Posterior vena cava (tissue), 2 donors: ENCODE data around the gene DUS3L. TPM values are rescaled to one million over a fixed set of nuclear protein-coding genes. Genes with fewer than 3 reads are reported as not detected.

Experiments
- DNase-seq: peaks from one replicate; pipeline ENCODE4 v3.0.0-alpha.2; 2020; ENCODE audit warnings: low spot score
- intact Hi-C, 2 donors: fragments of 100-400 bp; cut with DNase I; formaldehyde crosslinking; loops; one replicate each; pipeline versions ENCODE4 v1.14.1 to v1.14.2; 2022 to 2023
- long read RNA-seq, 2 donors: library from polyadenylated mRNA; unstranded; transcript quantifications; one replicate each; pipeline ENCODE4 v2.0.0, GENCODE V29; 2020 to 2021
- total RNA-seq, 2 donors: library from RNA; stranded (reverse); fragmentation: NEBNext Ultra II Directional; extraction: Animal tissue kit (Norgen Biotek cat#: 25700); gene quantifications; one replicate each; pipeline ENCODE4 v1.2.1, GENCODE V29; 2021
- donor health status: DM: yes; HTN: yes; CAD: no.
- donor health status: DM: yes; HTN: yes; CAD: no.

The DUS3L gene
- total RNA-seq: 10 to 100 TPM; 19.1 to 27.6 TPM
- long read RNA-seq, donor 1, transcript DUS3L-201 (13 exons, 2,113 nt): major isoform, 7 of 15 reads
- long read RNA-seq, donor 1, partial matches to known transcripts: 5 of 15 reads
- long read RNA-seq, donor 1, other reads (novel, unspliced or antisense): 3 of 15 reads
- long read RNA-seq, donor 2, transcript DUS3L-201 (13 exons, 2,113 nt): major isoform, 40 of 59 reads
- long read RNA-seq, donor 2, partial matches to known transcripts: 14 of 59 reads
- long read RNA-seq, donor 2, other reads (novel, unspliced or antisense): 5 of 59 reads

- intact Hi-C loops: no loop called here
- DNase-seq: peak; percentile 99
Measured at GRCh38 chr19:5790559-5791520, at the start of gene DUS3L. DUS3L (minus strand) TSS chr19:5791163; CDS start chr19:5791141, 22 bp downstream.

- no peak for DNase-seq
- intact Hi-C loops: no loop called here
Measured at GRCh38 chr19:5839065-5840017, 48.4 kb upstream of the DUS3L start, which contains the start of gene FUT6. FUT6 (minus strand) TSS chr19:5839702; CDS start chr19:5832567, 7,135 bp downstream.

- intact Hi-C loops: no loop called here
- DNase-seq: no peak
Measured at GRCh38 chr19:5838353-5839064, 47.5 kb upstream of the DUS3L start.

GRCh38 chr19:5837761-5838352 lies 46.9 kb upstream of the DUS3L start:
- DNase-seq: no peak
- intact Hi-C loops: no loop called here

GRCh38 chr19:5832527-5833216 lies 41.7 kb upstream of the DUS3L start:
- intact Hi-C loops: no loop called here
- no peak for DNase-seq

GRCh38 chr19:5832061-5832460 lies 41.1 kb upstream of the DUS3L start:
- DNase-seq: no peak
- intact Hi-C loops: no loop called here

GRCh38 chr19:5831159-5831558 lies 40.2 kb upstream of the DUS3L start:
- DNase-seq: no peak
- intact Hi-C loops: no loop called here

GRCh38 chr19:5829567-5830310 lies 38.8 kb upstream of the DUS3L start:
- intact Hi-C loops: no loop called here
- no peak for DNase-seq

- DNase-seq: no peak
- intact Hi-C loops: no loop called here
Measured at GRCh38 chr19:5828661-5829566, 38.0 kb upstream of the DUS3L start.

- intact Hi-C loops: no loop called here
- DNase-seq: peak; percentile 97
Measured at GRCh38 chr19:5827891-5828660, 37.1 kb upstream of the DUS3L start.

GRCh38 chr19:5827342-5827890 lies 36.5 kb upstream of the DUS3L start:
- intact Hi-C loops: no loop called here
- no peak for DNase-seq

GRCh38 chr19:5826531-5827341 lies 35.8 kb upstream of the DUS3L start:
- intact Hi-C loops: no loop called here
- no peak for DNase-seq

- intact Hi-C loops: no loop called here
- DNase-seq: no peak
Measured at GRCh38 chr19:5825178-5825577, 34.2 kb upstream of the DUS3L start.

GRCh38 chr19:5824751-5825150 lies 33.8 kb upstream of the DUS3L start:
- intact Hi-C loops: no loop called here
- no peak for DNase-seq
